Measurements from ENCODE around the gene TLR8.
"Not testable (repeated sequence)": the region's sequence is repeated elsewhere in the genome, so short reads cannot be mapped to it uniquely, and the experiment has no call there.

TLR8 gene

GRCh38 chrX:12899506-12899905 lies 6.9 kb upstream of the TLR8 start:
- DNase-seq = no peak

GRCh38 chrX:12901486-12901885 lies 4.9 kb upstream of the TLR8 start:
- peak; percentile 62 for DNase-seq

GRCh38 chrX:12903646-12904045 lies 2.8 kb upstream of the TLR8 start:
- DNase-seq = no peak

- DNase-seq = no peak
Observed at GRCh38 chrX:12910423-12911121, 4.2 kb downstream of the TLR8 start.

- DNase-seq = no peak
Observed at GRCh38 chrX:12911122-12911470, 4.7 kb downstream of the TLR8 start.

- no peak for DNase-seq
Observed at GRCh38 chrX:12912791-12913482, 6.5 kb downstream of the TLR8 start.

- no peak for DNase-seq
Observed at GRCh38 chrX:12917753-12918152, 11.3 kb downstream of the TLR8 start.

GRCh38 chrX:12919051-12919450 lies 12.6 kb downstream of the TLR8 start:
- DNase-seq = no peak

GRCh38 chrX:12919620-12920019 lies 13.2 kb downstream of the TLR8 start:
- no peak for DNase-seq

- DNase-seq = no peak
Observed at GRCh38 chrX:12920990-12921389, 14.6 kb downstream of the TLR8 start.

GRCh38 chrX:12921886-12922598 lies 15.6 kb downstream of the TLR8 start:
- no peak for DNase-seq

- DNase-seq = no peak
Observed at GRCh38 chrX:12922599-12922919, 16.1 kb downstream of the TLR8 start.

GRCh38 chrX:12929701-12930100 lies 23.3 kb downstream of the TLR8 start:
- no peak for DNase-seq

- no peak for DNase-seq
Observed at GRCh38 chrX:12930150-12930549, 23.7 kb downstream of the TLR8 start.

GRCh38 chrX:12932244-12932643 lies 25.8 kb downstream of the TLR8 start:
- no peak for DNase-seq

GRCh38 chrX:12934850-12935249 lies 28.4 kb downstream of the TLR8 start:
- no peak for DNase-seq

- DNase-seq = no peak
Observed at GRCh38 chrX:12936947-12937346, 30.5 kb downstream of the TLR8 start.

- DNase-seq = not testable (repeated sequence)
Observed at GRCh38 chrX:12940471-12940870, 34.1 kb downstream of the TLR8 start.

- DNase-seq = not testable (repeated sequence)
Observed at GRCh38 chrX:12943592-12943991, 37.2 kb downstream of the TLR8 start.

- not testable (repeated sequence) for DNase-seq
Observed at GRCh38 chrX:12944452-12944851, 38.0 kb downstream of the TLR8 start.

- no peak for DNase-seq
Observed at GRCh38 chrX:12945494-12945893, 39.1 kb downstream of the TLR8 start.

- no peak for DNase-seq
Observed at GRCh38 chrX:12946406-12946805, 40.0 kb downstream of the TLR8 start.

GRCh38 chrX:12946838-12947544 lies 40.6 kb downstream of the TLR8 start:
- peak; percentile 73 for DNase-seq
